ENCODE data around the gene DGKG. TPM values are rescaled to one million over a fixed set of nuclear protein-coding genes. Genes with fewer than 3 reads are reported as not detected.

Gene DGKG
- total RNA-seq, 2 donors from 2014 or later, result 0.17 to 0.64 TPM

DNA sequence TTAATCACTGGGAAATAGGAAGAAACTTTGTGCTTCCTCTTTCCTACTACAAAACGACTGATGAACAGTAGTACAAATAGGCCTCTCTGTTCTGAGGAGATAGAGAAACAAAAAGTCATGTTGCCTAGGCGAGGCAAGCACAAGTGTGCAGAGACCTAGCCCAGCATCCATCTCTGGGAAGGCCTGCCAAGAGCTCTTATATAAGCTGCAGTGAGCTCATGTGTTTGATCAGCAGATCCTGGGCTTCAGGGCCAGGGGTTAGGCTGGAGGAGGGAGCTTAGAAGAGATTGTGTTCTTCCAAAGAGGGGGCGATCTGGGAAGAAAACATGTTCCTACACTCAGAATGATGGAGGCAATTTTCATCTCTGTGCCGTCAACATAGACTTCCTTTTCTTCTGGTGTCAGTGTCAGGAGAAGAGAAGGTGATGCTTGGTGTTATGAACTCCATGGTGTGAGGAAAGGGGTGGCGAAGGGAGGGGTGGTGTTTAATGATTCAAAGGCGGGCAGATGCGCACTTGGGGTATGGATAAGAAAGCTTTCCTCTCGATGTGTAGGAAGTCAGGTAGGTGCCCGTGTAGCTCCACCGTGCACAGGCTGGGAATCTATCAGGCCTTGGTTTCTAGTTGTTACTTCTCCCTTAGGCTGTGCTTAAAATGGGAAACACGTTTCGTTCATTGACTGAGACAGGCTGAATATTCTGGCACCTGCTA lies 223.6 kb downstream of the DGKG start:
- Histone ChIP-seq H3K9ac (ENCODE audit: low read depth in 2 of 2, low read length in 2 of 2) (no peak overlapping the region), H3K27me3 (no peaks in the 10 kb centered on the region), H3K9me3 (no peaks in the 10 kb centered on the region), H3K4me3 (no peak overlapping the region), H3K36me3 (no peaks in the 10 kb centered on the region), H3K27ac (no peak overlapping the region), H3K4me1 (no peaks in the 10 kb centered on the region)
- TF ChIP-seq CTCF (IDR thresholded peaks at IDR 0.05), result no peak
- no peak for DNase-seq
- intact Hi-C loops (cut with DNase I), result no loop called here

- intact Hi-C loops (cut with DNase I), result no loop called here
- Histone ChIP-seq H3K36me3 (no peaks in the 10 kb centered on the region), H3K27me3 (no peaks in the 10 kb centered on the region), H3K27ac (no peak overlapping the region), H3K9ac (ENCODE audit: low read depth in 2 of 2, low read length in 2 of 2) (no peak overlapping the region), H3K4me1 (no peaks in the 10 kb centered on the region), H3K9me3 (no peaks in the 10 kb centered on the region), H3K4me3 (no peak overlapping the region)
- TF ChIP-seq CTCF (IDR thresholded peaks at IDR 0.05), result no peak
- no peak for DNase-seq
Observed at GRCh38 chr3:186137051-186137685, 224.9 kb downstream of the DGKG start.

DNA sequence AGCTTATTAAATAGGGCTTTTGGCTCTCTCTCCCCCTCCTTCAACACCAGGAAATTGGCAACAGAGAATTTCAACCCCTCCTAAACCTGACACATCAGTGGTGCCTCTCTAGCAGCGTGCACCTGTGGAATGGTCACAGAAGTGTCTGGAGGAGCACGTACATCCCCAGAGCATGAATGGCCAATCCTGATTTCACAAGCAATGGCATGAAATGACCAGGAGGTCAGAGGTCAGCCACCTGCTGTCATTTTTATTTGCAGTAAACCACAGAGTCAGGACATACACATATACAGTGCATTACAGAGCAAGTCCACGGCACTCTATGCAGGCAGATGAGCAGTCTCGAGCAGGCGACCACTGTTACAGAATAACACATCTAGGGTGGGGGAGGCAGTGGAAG lies 228.1 kb downstream of the DGKG start:
- no peaks in the 10 kb centered on the region for H3K36me3 ChIP-seq
- H3K4me1 ChIP-seq, result no peaks in the 10 kb centered on the region
- TF ChIP-seq CTCF (IDR thresholded peaks at IDR 0.05), result no peak
- no peak overlapping the region for H3K9ac ChIP-seq (ENCODE audit: low read depth in 2 of 2, low read length in 2 of 2)
- no peaks in the 10 kb centered on the region for H3K9me3 ChIP-seq
- no peak overlapping the region for H3K27ac ChIP-seq
- no peak overlapping the region for H3K4me3 ChIP-seq
- intact Hi-C loops (cut with DNase I), result no loop called here
- DNase-seq, result no peak
- no peaks in the 10 kb centered on the region for H3K27me3 ChIP-seq

DNA sequence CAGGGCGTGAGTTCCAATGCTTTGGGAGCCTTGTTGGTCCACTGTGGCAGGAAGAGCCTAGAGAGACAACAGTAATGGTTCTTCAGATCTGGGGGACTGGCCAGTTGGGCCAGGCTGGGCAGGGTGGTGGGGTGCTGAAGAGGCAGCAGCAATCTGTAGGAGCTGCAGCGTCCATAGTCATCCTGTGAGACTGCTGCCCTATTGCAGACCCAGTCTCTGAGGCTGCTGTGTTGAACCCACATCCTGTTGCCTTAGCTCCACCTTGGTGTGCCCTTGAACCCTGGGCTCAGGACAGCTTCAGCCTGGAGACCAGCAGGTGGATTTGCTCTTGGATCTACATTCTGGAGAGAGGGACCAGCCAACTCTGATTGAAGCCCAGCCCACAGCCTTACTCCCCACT lies 229.5 kb downstream of the DGKG start:
- no peaks in the 10 kb centered on the region for H3K36me3 ChIP-seq
- intact Hi-C loops (cut with DNase I), result no loop called here

DNA sequence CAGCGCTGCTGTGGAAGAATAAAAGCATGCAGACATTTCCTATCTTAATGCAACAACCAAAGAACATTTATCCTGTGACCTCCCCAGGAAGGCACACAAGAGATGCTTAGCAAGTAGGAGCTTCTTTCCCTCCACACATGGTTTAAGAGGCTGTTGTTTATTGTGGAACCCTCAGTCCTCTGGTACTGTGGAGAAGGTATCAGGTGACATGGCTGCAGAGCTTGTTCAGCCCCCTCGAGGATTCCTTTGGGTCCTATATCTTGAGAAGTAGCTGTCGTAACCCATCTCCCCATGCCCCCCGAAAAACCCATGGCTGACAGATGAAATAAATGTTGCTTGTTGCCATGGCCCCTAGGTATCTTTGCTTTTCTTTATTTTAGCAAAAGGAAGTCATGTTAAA lies 232.8 kb downstream of the DGKG start:
- Histone ChIP-seq H3K4me3 (no peak overlapping the region), H3K27me3 (no peaks in the 10 kb centered on the region), H3K27ac (no peak overlapping the region), H3K36me3 (no peaks in the 10 kb centered on the region), H3K4me1 (no peaks in the 10 kb centered on the region), H3K9ac (ENCODE audit: low read depth in 2 of 2, low read length in 2 of 2) (no peak overlapping the region), H3K9me3 (no peaks in the 10 kb centered on the region)
- intact Hi-C loops (cut with DNase I), result no loop called here
- DNase-seq, result no peak
- TF ChIP-seq CTCF (IDR thresholded peaks at IDR 0.05), result no peak

More for the DNA sequence above, 229.5 kb downstream of the DGKG start:
- Histone ChIP-seq H3K27me3 (no peaks in the 10 kb centered on the region), H3K4me1 (no peaks in the 10 kb centered on the region), H3K27ac (no peak overlapping the region), H3K4me3 (no peak overlapping the region), H3K9ac (ENCODE audit: low read depth in 2 of 2, low read length in 2 of 2) (no peak overlapping the region), H3K9me3 (no peaks in the 10 kb centered on the region)
- no peak for DNase-seq
- TF ChIP-seq CTCF (IDR thresholded peaks at IDR 0.05), result no peak
